Measurements from ENCODE around the gene CSF2RB.
"Not testable (repeated sequence)": the region's sequence is repeated elsewhere in the genome, so short reads cannot be mapped to it uniquely, and the experiment has no call there.

Gene CSF2RB

DNA sequence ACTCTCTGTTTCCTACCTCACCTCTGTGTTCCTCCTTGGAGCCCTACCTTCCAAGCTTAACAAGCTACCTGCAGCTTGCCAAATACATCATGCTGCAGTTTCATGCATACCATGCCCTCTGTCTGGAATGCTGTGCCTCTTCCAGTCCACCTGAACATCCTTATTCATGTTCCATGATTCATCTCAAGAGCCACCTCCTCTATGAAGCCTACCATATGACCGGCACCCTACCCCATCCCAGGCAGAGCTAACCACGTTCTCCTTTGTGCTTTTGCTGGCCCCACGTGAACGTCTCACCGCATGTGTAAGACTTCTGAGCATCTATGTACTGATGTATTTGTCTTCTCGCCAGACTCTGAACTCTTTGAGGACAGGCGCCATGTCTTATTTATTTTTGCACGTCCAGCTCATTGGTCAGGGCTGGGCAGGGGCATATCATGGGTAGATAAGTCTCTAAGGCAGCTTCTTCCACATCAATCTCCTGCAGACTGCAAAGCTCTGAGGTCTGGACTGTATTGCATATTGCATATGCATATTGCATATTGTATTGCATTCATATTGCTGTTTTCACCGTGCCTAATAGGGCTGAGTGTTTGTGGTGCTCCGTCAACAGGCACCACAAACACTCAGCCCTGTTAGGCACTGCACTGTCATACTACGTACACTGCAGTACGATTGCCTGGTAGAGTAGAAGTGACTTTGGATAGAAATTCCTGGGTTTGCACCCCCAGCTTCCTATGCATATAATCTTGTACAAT is 74.8 kb downstream of the CSF2RB start:
- no peak for TF ChIP-seq CTCF (conservative IDR thresholded peaks at IDR 0.05)

DNA sequence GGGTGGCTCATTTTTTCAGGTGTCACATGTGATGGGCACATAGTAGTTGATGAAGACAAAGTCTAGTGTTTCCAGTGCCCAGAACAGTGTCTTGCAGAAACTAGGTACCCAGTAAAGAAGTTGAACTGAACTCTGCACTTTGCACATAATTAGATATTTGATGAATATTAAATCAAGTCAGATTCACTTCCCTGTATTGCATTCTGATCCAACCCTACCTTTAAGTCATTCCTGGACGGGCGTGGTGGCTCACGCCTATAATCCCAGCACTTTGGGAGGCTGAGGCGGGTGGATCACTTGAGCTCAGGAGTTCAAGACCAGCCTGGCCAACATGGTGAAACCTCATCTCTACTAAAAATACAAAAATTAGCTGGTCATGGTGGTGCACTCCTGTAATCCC is 75.6 kb downstream of the CSF2RB start:
- not testable (repeated sequence) for H3K27ac ChIP-seq

More for the DNA sequence above, 74.8 kb downstream of the CSF2RB start:
- no peak overlapping the region for H3K27ac ChIP-seq

Data from VCaP (cell line).